Measurements from ENCODE around the gene LMF1. TPM values are rescaled to one million over a fixed set of nuclear protein-coding genes. Genes with fewer than 3 reads are reported as not detected.

The LMF1 gene
- total RNA-seq, 6 experiments from 2014 or later, result 10.9 to 20.0 (median 13.8) TPM

- DNase-seq (no peak), ATAC-seq (no peak)
- H3K27ac ChIP-seq, result no peak overlapping the region
- no peaks in the 10 kb centered on the region for H3K36me3 ChIP-seq
- no peaks in the 10 kb centered on the region for H3K9me3 ChIP-seq
- H3K4me1 ChIP-seq, result no peaks in the 10 kb centered on the region
- TF ChIP-seq CTCF (IDR thresholded peaks at IDR 0.05), result no peak
- TF ChIP-seq POLR2A (IDR thresholded peaks at IDR 0.05), result no peak
- no peaks in the 10 kb centered on the region for H3K27me3 ChIP-seq
- H3K4me3 ChIP-seq, result no peak overlapping the region
- 67% methylated on average over 16 of the region's 43 CpGs for WGBS (ENCODE audit: insufficient coverage, low coverage, low lambda C conversion rate, missing lambda C conversion rate)
- intact Hi-C loops (cut with DNase I), result no loop called here
Observed at GRCh38 chr16:830107-830870, 140.5 kb downstream of the LMF1 start.

- Histone ChIP-seq H3K27ac (no peak overlapping the region), H3K27me3 (no peaks in the 10 kb centered on the region), H3K36me3 (no peaks in the 10 kb centered on the region), H3K4me1 (no peaks in the 10 kb centered on the region), H3K9me3 (no peaks in the 10 kb centered on the region), H3K4me3 (no peak overlapping the region)
- intact Hi-C loops (cut with DNase I), result loop anchor here in 1 of 2 donors (10.0 kb wide), 1 partner anchor 206 kb away; no protein-coding TSS in a partner anchor
- DNase-seq (no peak), ATAC-seq (no peak)
- no peak for TF ChIP-seq POLR2A (IDR thresholded peaks at IDR 0.05)
- no peak for TF ChIP-seq CTCF (IDR thresholded peaks at IDR 0.05)
- WGBS (ENCODE audit: insufficient coverage, low coverage, low lambda C conversion rate, missing lambda C conversion rate), result 82% methylated on average over 3 of the region's 17 CpGs
Observed at GRCh38 chr16:828891-829290, 141.9 kb downstream of the LMF1 start.

- Histone ChIP-seq H3K9me3 (no peaks in the 10 kb centered on the region), H3K27ac (no peak overlapping the region), H3K4me1 (no peaks in the 10 kb centered on the region), H3K4me3 (no peak overlapping the region), H3K36me3 (no peaks in the 10 kb centered on the region), H3K27me3 (no peaks in the 10 kb centered on the region)
- 81% methylated on average over 3 of the region's 24 CpGs for WGBS (ENCODE audit: insufficient coverage, low coverage, low lambda C conversion rate, missing lambda C conversion rate)
- no peak for DNase-seq
- intact Hi-C loops (cut with DNase I), result loop anchor here in 1 of 2 donors (10.0 kb wide), 1 partner anchor 207 kb away; no protein-coding TSS in a partner anchor
- TF ChIP-seq CTCF (IDR thresholded peaks at IDR 0.05) (no peak), POLR2A (IDR thresholded peaks at IDR 0.05) (no peak)
- no peak for ATAC-seq
Observed at GRCh38 chr16:827513-827912, 143.3 kb downstream of the LMF1 start.

- no peak overlapping the region for H3K27ac ChIP-seq
- WGBS (ENCODE audit: insufficient coverage, low coverage, low lambda C conversion rate, missing lambda C conversion rate), result 55% methylated on average over 25 of the region's 36 CpGs
- no peaks in the 10 kb centered on the region for H3K36me3 ChIP-seq
- no peaks in the 10 kb centered on the region for H3K27me3 ChIP-seq
- intact Hi-C loops (cut with DNase I), result loop anchor here in 1 of 2 donors (10.0 kb wide), 1 partner anchor 209 kb away; no protein-coding TSS in a partner anchor
- H3K4me3 ChIP-seq, result no peak overlapping the region
- DNase-seq (no peak), ATAC-seq (no peak)
- no peaks in the 10 kb centered on the region for H3K9me3 ChIP-seq
- H3K4me1 ChIP-seq, result no peaks in the 10 kb centered on the region
- TF ChIP-seq CTCF (IDR thresholded peaks at IDR 0.05), result no peak
- TF ChIP-seq POLR2A (IDR thresholded peaks at IDR 0.05), result no peak
Observed at GRCh38 chr16:825341-826061, 145.3 kb downstream of the LMF1 start.
